Measurements from ENCODE around the gene PCDH9.

GRCh38 chr13:66409542-66409941, 820.6 kb downstream of the PCDH9 start:
- TF ChIP-seq YY1 (IDR thresholded peaks at IDR 0.05; ENCODE audit: insufficient read depth, insufficient read length) (no peak), ZNF274 (IDR thresholded peaks at IDR 0.05; ENCODE audit: low read depth, low read length) (no peak), SUZ12 (IDR thresholded peaks at IDR 0.05; ENCODE audit: extremely low read depth, insufficient read depth, insufficient read length) (no peak)

Data from NT2/D1 (cell line).